A549 (cell line): ENCODE results near the gene TPM1. TPM values are rescaled to one million over a fixed set of nuclear protein-coding genes. Genes with fewer than 3 reads are reported as not detected.

Source experiments
- ATAC-seq, 2 experiments: fragments of 200-7000 bp in 1 of 2; fragments of >200 bp in 1 of 2; cut with Nextera tagmentation in 1 of 2; cut with Tn5 transposase in 1 of 2; 3 replicates each; pipeline versions ENCODE4 v1.8.0 to v1.9.1; 2018 to 2020; ENCODE audit warnings: mild to moderate bottlenecking in 1 of 2, moderate library complexity in 1 of 2
- CTCF ChIA-PET: fragments of 300-600 bp; sonication (Branson Sonifier 250); formaldehyde crosslinking; extraction: SDS; loops from one replicate; lab custom pipeline; 2021; ENCODE audit warnings: antibody characterized with exemption, inconsistent platforms; lab: Yijun Ruan, JAX
- POLR2A ChIA-PET: fragments of 350-600 bp; formaldehyde crosslinking; extraction: SDS; loops from one replicate; lab custom pipeline; 2021; ENCODE audit warnings: antibody characterized with exemption, inconsistent platforms; lab: Yijun Ruan, JAX
- DNase-seq, 2 experiments: peaks; one replicate each; pipeline versions ENCODE4 v3.0.0 to v3.0.0-alpha.2; 2011 to 2016; ENCODE audit warnings: low read depth in 1 of 2, low spot score in 1 of 2
- FAIRE-seq: peaks from 2 replicates; lab custom pipeline; 2011; peaks lifted over from hg19 to GRCh38; lab: Jason Lieb, UNC
- H3K27ac ChIP-seq, 2 experiments: fragments of >200 bp; sonication (Bioruptor Twin); formaldehyde crosslinking; 3 replicates each; pipeline ENCODE4 v1.5.1; 2016 to 2017
- H3K4me1 ChIP-seq: fragments of >200 bp; sonication (Bioruptor Twin); formaldehyde crosslinking; 3 replicates; pipeline ENCODE4 v1.6.1; 2016
- H3K4me2 ChIP-seq: fragments of >200 bp; sonication (Bioruptor Twin); formaldehyde crosslinking; 3 replicates; pipeline ENCODE4 v1.6.1; 2016
- H3K4me3 ChIP-seq: fragments of >200 bp; sonication (Bioruptor Twin); formaldehyde crosslinking; 3 replicates; pipeline ENCODE4 v1.5.1; 2016
- H3K9me3 ChIP-seq: fragments of >200 bp; sonication (Bioruptor Twin); formaldehyde crosslinking; 3 replicates; pipeline ENCODE4 v1.6.1; 2016
- BHLHE40 ChIP-seq: IDR thresholded peaks from 2 replicates; pipeline ENCODE4 v1.6.1; 2012; ENCODE audit warnings: low read depth, low read length, inconsistent platforms
- CEBPB ChIP-seq, 2 experiments: fragments of >200 bp in 1 of 2; sonication (Bioruptor Twin) in 1 of 2; formaldehyde crosslinking in 1 of 2; IDR thresholded peaks; 2 replicates each; pipeline ENCODE4 v1.6.1; 2012 to 2016
- EHF ChIP-seq: fragments of 250-450 bp; sonication (Bioruptor Pico); IDR thresholded peaks from 2 replicates; pipeline ENCODE4 v1.5.0; 2020; ENCODE audit warnings: mild to moderate bottlenecking
- EHMT2 ChIP-seq: fragments of 200-600 bp; sonication (generic); IDR thresholded peaks from 2 replicates; pipeline ENCODE4 v1.6.1; 2016; ENCODE audit warnings: antibody characterized with exemption, low read depth, mild to moderate bottlenecking, moderate library complexity
- EP300 ChIP-seq, 2 experiments: fragments of >200 bp; sonication (Bioruptor Twin); formaldehyde crosslinking; IDR thresholded peaks; 2 replicates in 1 of 2; 3 replicates in 1 of 2; pipeline ENCODE4 v1.6.1; 2016 to 2017
- ESRRA ChIP-seq: fragments of 150-350 bp; IDR thresholded peaks from 2 replicates; pipeline ENCODE4 v1.6.1; 2014; ENCODE audit warnings: mild to moderate bottlenecking, low read length, borderline replicate concordance
- FOSB ChIP-seq: fragments of 250-450 bp; sonication (Bioruptor Pico); IDR thresholded peaks from 2 replicates; pipeline ENCODE4 v1.5.0; 2020; ENCODE audit warnings: mild to moderate bottlenecking, moderate library complexity
- FOSL2 ChIP-seq, 2 experiments: fragments of 450-650 bp in 1 of 2; fragments of >200 bp in 1 of 2; sonication (Bioruptor Twin) in 1 of 2; formaldehyde crosslinking; IDR thresholded peaks; 2 replicates each; pipeline versions ENCODE4 v1.5.0 to v1.6.1; 2016 to 2020; ENCODE audit warnings: mild to moderate bottlenecking in 1 of 2, moderate library complexity in 1 of 2
- FOXS1 ChIP-seq: fragments of 250-450 bp; sonication (Bioruptor Pico); IDR thresholded peaks from 2 replicates; pipeline ENCODE4 v1.5.0; 2020; ENCODE audit warnings: mild to moderate bottlenecking, moderate library complexity
- HEYL ChIP-seq: fragments of 250-450 bp; sonication (Bioruptor Pico); IDR thresholded peaks from 2 replicates; pipeline ENCODE4 v1.8.0; 2021; ENCODE audit warnings: mild to moderate bottlenecking, moderate library complexity
- HOXA7 ChIP-seq: fragments of 250-450 bp; sonication (Bioruptor Pico); IDR thresholded peaks from 2 replicates; pipeline ENCODE4 v1.5.0; 2020; ENCODE audit warnings: mild to moderate bottlenecking, moderate library complexity
- HOXB5 ChIP-seq: fragments of 250-450 bp; sonication (Bioruptor Pico); IDR thresholded peaks from 2 replicates; pipeline ENCODE4 v1.5.0; 2020; ENCODE audit warnings: mild to moderate bottlenecking, moderate library complexity
- JUNB ChIP-seq: fragments of >200 bp; sonication (Bioruptor Twin); formaldehyde crosslinking; IDR thresholded peaks from 2 replicates; pipeline ENCODE4 v1.6.1; 2016
- MAFK ChIP-seq: fragments of 450-650 bp; IDR thresholded peaks from 2 replicates; pipeline ENCODE4 v1.6.1; 2014; ENCODE audit not compliant: partially characterized antibody
- MYC ChIP-seq: IDR thresholded peaks from 2 replicates; pipeline ENCODE4 v1.6.1; 2012; ENCODE audit warnings: mild to moderate bottlenecking, inconsistent platforms, low read length, improper control_type of control experiment, borderline replicate concordance
- NFE2L2 ChIP-seq: fragments of 150-350 bp; conservative IDR thresholded peaks from 2 replicates; pipeline ENCODE4 v1.6.1; 2014; ENCODE audit warnings: low read length
- PHF8 ChIP-seq: fragments of 200-600 bp; sonication (generic); IDR thresholded peaks from 2 replicates; pipeline ENCODE4 v1.6.1; 2016; ENCODE audit warnings: low read depth, mild to moderate bottlenecking, antibody characterized with exemption, moderate library complexity, borderline replicate concordance
- RCOR1 ChIP-seq: fragments of 150-350 bp; IDR thresholded peaks from 2 replicates; pipeline ENCODE4 v1.6.1; 2014; ENCODE audit warnings: antibody characterized with exemption, low read length, low read depth
- SMC3 ChIP-seq: fragments of >200 bp; sonication (Bioruptor Twin); formaldehyde crosslinking; IDR thresholded peaks from 3 replicates; pipeline ENCODE4 v1.6.1; 2018; ENCODE audit warnings: inconsistent platforms
- TFCP2L1 ChIP-seq: fragments of 250-450 bp; sonication (Bioruptor Pico); IDR thresholded peaks from 2 replicates; pipeline ENCODE4 v1.5.0; 2021; ENCODE audit warnings: mild to moderate bottlenecking
- TP53 ChIP-seq: fragments of 250-450 bp; sonication (Bioruptor Pico); IDR thresholded peaks from 2 replicates; pipeline ENCODE4 v1.5.0; 2021; ENCODE audit warnings: mild to moderate bottlenecking, moderate library complexity
- ZNF302 ChIP-seq: fragments of 250-450 bp; sonication (Bioruptor Pico); IDR thresholded peaks from 2 replicates; pipeline ENCODE4 v1.9.0; 2021; ENCODE audit warnings: inconsistent platforms, mild to moderate bottlenecking, moderate library complexity
- WGBS: methylation state at CpG from one replicate; pipeline ENCODE4 v1.1.6; 2017; ENCODE audit errors: missing lambda C conversion rate; 5-methylcytosine and 5-hydroxymethylcytosine counted together
- polyA plus RNA-seq, 4 experiments: library from polyadenylated mRNA; depleted of rRNA in 3 of 4; stranded (reverse); fragments of >200 nt; fragmentation: RNase III in 1 of 4; extraction: RNeasy Plus Mini Kit Qiagen cat#74134 plus additional on column Dnase treatment in 1 of 4; gene quantifications; 2 replicates in 3 of 4; 3 replicates in 1 of 4; pipeline ENCODE4 v1.2.3, GENCODE V29; 2011 to 2017
- TF ChIP-seq, protein P1 (sequence below): fragments of >200 bp; sonication (Bioruptor Twin); formaldehyde crosslinking; IDR thresholded peaks from 3 replicates; pipeline ENCODE4 v1.6.1; 2016
- TF ChIP-seq, protein P2 (sequence below): IDR thresholded peaks from 2 replicates; pipeline ENCODE4 v1.6.1; 2012; ENCODE audit warnings: low read depth, borderline replicate concordance
- TF ChIP-seq, protein P3 (sequence below): fragments of 250-450 bp; sonication (Bioruptor Pico); IDR thresholded peaks from 2 replicates; pipeline ENCODE4 v1.5.0; 2021; ENCODE audit warnings: mild to moderate bottlenecking, moderate library complexity, borderline replicate concordance
- TF ChIP-seq, protein P4 (sequence below): fragments of >200 bp; sonication (Bioruptor Twin); formaldehyde crosslinking; IDR thresholded peaks from 3 replicates; pipeline ENCODE4 v1.5.1; 2016

TPM1 gene
- polyA plus RNA-seq, 2 of the 4 experiments (the other 2 are of a cell fraction) = 894 to 954 TPM

DNA sequence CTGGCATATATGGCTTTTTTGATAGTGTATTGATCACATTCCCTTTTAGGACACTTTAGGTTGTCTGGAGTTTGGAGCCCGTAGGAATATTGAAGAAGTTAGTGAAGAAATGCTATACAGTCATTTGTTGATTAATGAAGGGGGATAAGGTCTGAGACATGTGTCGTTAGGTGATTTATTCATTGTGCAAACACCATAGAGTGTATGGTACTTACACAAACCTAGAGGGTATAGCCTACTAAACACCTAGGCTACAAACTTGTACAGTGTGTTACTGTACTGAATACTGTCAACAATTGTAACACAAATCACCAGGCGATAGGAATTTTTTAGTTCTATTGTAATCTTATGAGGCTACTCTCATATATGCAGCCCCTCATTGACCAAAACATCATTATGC lies 3.3 kb downstream of the TPM1 start (continued):
- no peak for TF ChIP-seq FOSB (CRISPR knock-in tag)
- TF ChIP-seq HOXB5 (CRISPR knock-in tag) = no peak
- no peak for TF ChIP-seq PHF8
- TF ChIP-seq EHMT2 = no peak
- no peak for TF ChIP-seq JUNB
- TF ChIP-seq, protein P1, sequence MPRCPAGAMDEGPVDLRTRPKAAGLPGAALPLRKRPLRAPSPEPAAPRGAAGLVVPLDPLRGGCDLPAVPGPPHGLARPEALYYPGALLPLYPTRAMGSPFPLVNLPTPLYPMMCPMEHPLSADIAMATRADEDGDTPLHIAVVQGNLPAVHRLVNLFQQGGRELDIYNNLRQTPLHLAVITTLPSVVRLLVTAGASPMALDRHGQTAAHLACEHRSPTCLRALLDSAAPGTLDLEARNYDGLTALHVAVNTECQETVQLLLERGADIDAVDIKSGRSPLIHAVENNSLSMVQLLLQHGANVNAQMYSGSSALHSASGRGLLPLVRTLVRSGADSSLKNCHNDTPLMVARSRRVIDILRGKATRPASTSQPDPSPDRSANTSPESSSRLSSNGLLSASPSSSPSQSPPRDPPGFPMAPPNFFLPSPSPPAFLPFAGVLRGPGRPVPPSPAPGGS = no peak

DNA sequence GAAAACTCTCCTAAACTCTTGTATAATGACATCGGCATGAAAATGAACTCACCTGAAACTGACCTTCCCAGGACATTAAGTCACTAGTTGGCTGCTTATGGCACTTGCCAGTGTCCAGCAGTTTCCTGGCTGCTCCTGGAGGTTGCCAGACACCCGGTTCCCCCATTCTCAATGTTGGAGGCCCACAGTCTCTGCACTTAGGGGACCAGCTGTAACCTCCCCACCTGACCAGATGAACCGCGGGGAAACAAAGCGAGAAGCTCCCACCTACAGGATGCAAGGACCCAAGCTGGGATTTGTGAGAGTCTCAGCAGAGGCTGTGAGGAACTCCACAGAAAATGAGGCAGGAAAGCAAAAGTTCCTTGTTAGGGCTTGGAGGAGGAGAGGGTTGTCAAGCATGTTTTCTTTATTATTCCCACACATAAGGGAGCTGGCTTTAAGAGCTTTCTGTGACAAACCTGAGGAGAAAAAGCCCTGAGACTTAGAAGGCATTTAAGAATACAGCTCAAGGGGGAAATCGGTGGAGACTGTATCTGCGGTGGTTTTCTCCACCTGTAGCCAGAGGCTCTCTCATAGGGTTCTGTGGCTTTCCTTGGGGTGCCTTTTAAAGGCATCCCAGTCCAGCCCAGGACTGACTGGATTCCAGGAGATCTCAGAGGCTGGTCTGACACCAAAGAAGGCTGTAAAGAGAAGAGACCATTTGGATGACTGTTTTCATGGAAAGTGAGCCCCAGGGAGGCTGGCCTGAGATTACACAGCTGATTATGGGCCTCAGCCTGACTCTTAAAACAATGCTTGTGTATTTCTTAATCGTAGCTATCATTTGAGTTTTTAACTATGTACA lies 4.6 kb downstream of the TPM1 start:
- ATAC-seq (no peak; a peak in 1 of 6 replicates), DNase-seq (peak in 1 of 2 experiments; percentile 49)
- WGBS = 30% methylated on average over 8 of the region's 8 CpGs
- TF ChIP-seq FOSB (CRISPR knock-in tag) (no peak), EHMT2 (no peak), ZNF302 (CRISPR knock-in tag) (no peak), NFE2L2 (no peak), MYC (no peak)
- TF ChIP-seq, protein P1 = no peak
- TF ChIP-seq, all 56 proteins: peak for 0
- ChIA-PET CTCF (interaction anchor here (0.6 to 50.6 kb wide), 95 partner anchors 11 to 1021 kb away, joined by 3 to 1136 read pairs (median 7); partner anchors contain the start of genes LACTB and RPS27L), POLR2A (interaction anchor here (0.7 to 7.8 kb wide), 27 partner anchors 10 to 655 kb away, joined by 3 to 98 read pairs (median 5); partner anchors contain the start of genes APH1B and RPS27L)
- Histone ChIP-seq H3K4me2 (peak overlapping the region; percentile 93), H3K9me3 (no peaks in the 10 kb centered on the region), H3K4me3 (peak overlapping the region; percentile 87), H3K4me1 (peaks cover 55% of the 10 kb centered on the region), H3K27ac (peak overlapping the region; percentile 94 to 97)
- no peak for FAIRE-seq

DNA sequence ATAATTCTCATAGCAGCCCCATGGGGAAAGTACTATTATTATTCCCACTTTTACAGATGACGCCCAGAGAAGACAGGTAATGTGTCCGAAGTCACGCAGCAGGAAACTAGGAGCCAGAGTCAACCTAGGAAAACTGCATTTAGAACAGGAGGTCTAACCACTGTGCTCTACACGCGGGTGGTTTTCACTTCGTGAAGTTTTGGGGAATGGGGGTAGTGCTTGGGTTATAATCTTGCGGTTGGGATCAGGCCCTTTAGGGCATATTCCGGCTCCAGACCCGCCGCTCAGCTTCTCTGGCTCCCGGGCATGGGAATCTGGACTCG lies 5.2 kb downstream of the TPM1 start:
- no peak for FAIRE-seq
- ATAC-seq = no peak
- POLR2A ChIA-PET = interaction anchor here (0.7 to 7.8 kb wide), 30 partner anchors 10 to 656 kb away, joined by 3 to 98 read pairs (median 5); partner anchors contain the start of genes APH1B and RPS27L
- H3K27ac ChIP-seq = peak overlapping the region; percentile 94 to 97
- WGBS = 10% methylated on average over 12 of the region's 12 CpGs
- H3K4me2 ChIP-seq = peak overlapping the region; percentile 93
- CTCF ChIA-PET = interaction anchor here (0.6 to 50.6 kb wide), 100 partner anchors 10 to 1021 kb away, joined by 3 to 1136 read pairs (median 6); partner anchors contain the start of genes LACTB, RPS27L and TLN2
- DNase-seq = no peak
- H3K4me3 ChIP-seq = peak overlapping the region; percentile 87
- peaks cover 61% of the 10 kb centered on the region for H3K4me1 ChIP-seq
- no peaks in the 10 kb centered on the region for H3K9me3 ChIP-seq
- TF ChIP-seq EP300 (IDR thresholded peaks at IDR 0.05) (no peak), EHMT2 (no peak), TP53 (CRISPR knock-in tag) (no peak), HEYL (CRISPR knock-in tag) (no peak), MYC (no peak), FOSB (CRISPR knock-in tag) (peak; percentile 92), ESRRA (no peak), SMC3 (no peak), HOXB5 (CRISPR knock-in tag) (no peak), FOSL2 (IDR thresholded peaks at IDR 0.05) (no peak), FOSL2 (CRISPR knock-in tag; IDR thresholded peaks at IDR 0.05) (no peak), RCOR1 (no peak), HOXA7 (0 out of 2 replicates have a peak, but pooled peaks have one; percentile 11), FOXS1 (CRISPR knock-in tag) (no peak), CEBPB (IDR thresholded peaks at IDR 0.05) (no peak), MAFK (no peak), BHLHE40 (no peak), TFCP2L1 (CRISPR knock-in tag) (no peak), NFE2L2 (no peak), EHF (CRISPR knock-in tag) (no peak), ZNF302 (CRISPR knock-in tag) (no peak)
- TF ChIP-seq, protein P2, sequence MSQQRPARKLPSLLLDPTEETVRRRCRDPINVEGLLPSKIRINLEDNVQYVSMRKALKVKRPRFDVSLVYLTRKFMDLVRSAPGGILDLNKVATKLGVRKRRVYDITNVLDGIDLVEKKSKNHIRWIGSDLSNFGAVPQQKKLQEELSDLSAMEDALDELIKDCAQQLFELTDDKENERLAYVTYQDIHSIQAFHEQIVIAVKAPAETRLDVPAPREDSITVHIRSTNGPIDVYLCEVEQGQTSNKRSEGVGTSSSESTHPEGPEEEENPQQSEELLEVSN = no peak
- TF ChIP-seq, protein P3, sequence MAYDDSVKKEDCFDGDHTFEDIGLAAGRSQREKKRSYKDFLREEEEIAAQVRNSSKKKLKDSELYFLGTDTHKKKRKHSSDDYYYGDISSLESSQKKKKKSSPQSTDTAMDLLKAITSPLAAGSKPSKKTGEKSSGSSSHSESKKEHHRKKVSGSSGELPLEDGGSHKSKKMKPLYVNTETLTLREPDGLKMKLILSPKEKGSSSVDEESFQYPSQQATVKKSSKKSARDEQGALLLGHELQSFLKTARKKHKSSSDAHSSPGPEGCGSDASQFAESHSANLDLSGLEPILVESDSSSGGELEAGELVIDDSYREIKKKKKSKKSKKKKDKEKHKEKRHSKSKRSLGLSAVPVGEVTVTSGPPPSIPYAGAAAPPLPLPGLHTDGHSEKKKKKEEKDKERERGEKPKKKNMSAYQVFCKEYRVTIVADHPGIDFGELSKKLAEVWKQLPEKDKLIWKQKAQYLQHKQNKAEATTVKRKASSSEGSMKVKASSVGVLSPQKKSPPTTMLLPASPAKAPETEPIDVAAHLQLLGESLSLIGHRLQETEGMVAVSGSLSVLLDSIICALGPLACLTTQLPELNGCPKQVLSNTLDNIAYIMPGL (CRISPR knock-in tag) = no peak
- TF ChIP-seq, protein P4, sequence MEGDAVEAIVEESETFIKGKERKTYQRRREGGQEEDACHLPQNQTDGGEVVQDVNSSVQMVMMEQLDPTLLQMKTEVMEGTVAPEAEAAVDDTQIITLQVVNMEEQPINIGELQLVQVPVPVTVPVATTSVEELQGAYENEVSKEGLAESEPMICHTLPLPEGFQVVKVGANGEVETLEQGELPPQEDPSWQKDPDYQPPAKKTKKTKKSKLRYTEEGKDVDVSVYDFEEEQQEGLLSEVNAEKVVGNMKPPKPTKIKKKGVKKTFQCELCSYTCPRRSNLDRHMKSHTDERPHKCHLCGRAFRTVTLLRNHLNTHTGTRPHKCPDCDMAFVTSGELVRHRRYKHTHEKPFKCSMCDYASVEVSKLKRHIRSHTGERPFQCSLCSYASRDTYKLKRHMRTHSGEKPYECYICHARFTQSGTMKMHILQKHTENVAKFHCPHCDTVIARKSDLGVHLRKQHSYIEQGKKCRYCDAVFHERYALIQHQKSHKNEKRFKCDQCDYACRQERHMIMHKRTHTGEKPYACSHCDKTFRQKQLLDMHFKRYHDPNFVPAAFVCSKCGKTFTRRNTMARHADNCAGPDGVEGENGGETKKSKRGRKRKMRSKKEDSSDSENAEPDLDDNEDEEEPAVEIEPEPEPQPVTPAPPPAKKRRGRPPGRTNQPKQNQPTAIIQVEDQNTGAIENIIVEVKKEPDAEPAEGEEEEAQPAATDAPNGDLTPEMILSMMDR = no peak
